ENCODE data around the gene RNF126.
A peak's percentile ranks its signal among the peaks of the same experiment; 100 is the strongest.
"Not testable (repeated sequence)": the region's sequence is repeated elsewhere in the genome, so short reads cannot be mapped to it uniquely, and the experiment has no call there.

The RNF126 gene

GRCh38 chr19:685454-685931, 22.5 kb upstream of the RNF126 start:
- no peak for DNase-seq

GRCh38 chr19:682678-683320, 19.8 kb upstream of the RNF126 start:
- DNase-seq = no peak

- DNase-seq = no peak
These were observed 18.3 kb upstream of the RNF126 start for GRCh38 chr19:681029-682019.

GRCh38 chr19:680287-681028, 17.4 kb upstream of the RNF126 start:
- DNase-seq = peak; percentile 82

- no peak for DNase-seq
These were observed 16.6 kb upstream of the RNF126 start for GRCh38 chr19:679418-680286.

- no peak for DNase-seq
These were observed 15.9 kb upstream of the RNF126 start for GRCh38 chr19:678791-679388.

- no peak for DNase-seq
These were observed 14.8 kb upstream of the RNF126 start for GRCh38 chr19:677601-678436.

- no peak for DNase-seq
These were observed 14.2 kb upstream of the RNF126 start for GRCh38 chr19:677201-677600.

GRCh38 chr19:676339-677105, 13.5 kb upstream of the RNF126 start, which contains the start of gene FSTL3:
Gene FSTL3, plus strand, starts transcription at chr19:676392. Its CDS starts 32 bp downstream, at chr19:676424.
- DNase-seq = no peak

GRCh38 chr19:676007-676338, 13.0 kb upstream of the RNF126 start:
- no peak for DNase-seq

GRCh38 chr19:674282-675151, 11.5 kb upstream of the RNF126 start:
- DNase-seq = no peak

- no peak for DNase-seq
These were observed 7.6 kb upstream of the RNF126 start for GRCh38 chr19:670609-671075.

GRCh38 chr19:668675-669434, 5.8 kb upstream of the RNF126 start:
- DNase-seq = not testable (repeated sequence)

- not testable (repeated sequence) for DNase-seq
These were observed 4.1 kb upstream of the RNF126 start for GRCh38 chr19:666985-667573.

- peak; percentile 53 for DNase-seq
These were observed 2.0 kb upstream of the RNF126 start for GRCh38 chr19:664913-665443.

- DNase-seq = no peak
These were observed 686 bp upstream of the RNF126 start for GRCh38 chr19:663682-664117.

All from NCI-H526 treated with DMSO at 0.1 percent for 48 hours (cell line).